H1 (cell line): Measurements from ENCODE around the gene SURF2. TPM values are rescaled to one million over a fixed set of nuclear protein-coding genes. Genes with fewer than 3 reads are reported as not detected.
A peak's percentile ranks its signal among the peaks of the same experiment; 100 is the strongest.

Experiments used
- CTCF ChIA-PET: fragments of 300-600 bp; sonication (Branson Sonifier 250); formaldehyde crosslinking; loops from one replicate; lab custom pipeline; 2021; ENCODE audit not compliant: partially characterized antibody; lab: Charles Lee
- POLR2A ChIA-PET: fragments of 300-600 bp; sonication (Branson Sonifier 250); formaldehyde crosslinking; loops from one replicate; lab custom pipeline; 2021; ENCODE audit warnings: inconsistent platforms; ENCODE audit not compliant: partially characterized antibody; lab: Charles Lee
- DNase-seq, 2 experiments: peaks; one replicate each; pipeline versions ENCODE4 v3.0.0 to v3.0.0-alpha.2; 2010 to 2022; ENCODE audit warnings: low spot score in 2 of 2, low read depth in 1 of 2, mixed read lengths in 1 of 2
- FAIRE-seq: peaks from 2 replicates; lab custom pipeline; 2011; peaks lifted over from hg19 to GRCh38; lab: Jason Lieb, UNC
- H2AFZ ChIP-seq: 2 replicates; pipeline ENCODE4 v1.8.1; 2012; ENCODE audit warnings: low read length, inconsistent platforms
- H2AK5ac ChIP-seq: 2 replicates; pipeline ENCODE4 v1.6.1; 2013; ENCODE audit warnings: low read depth, low read length
- H2BK120ac ChIP-seq: replicated peaks from 2 replicates; pipeline ENCODE3; 2013; ENCODE audit warnings: low read depth, low read length, inconsistent platforms
- H2BK12ac ChIP-seq: 2 replicates; pipeline ENCODE4 v1.6.1; 2013; ENCODE audit warnings: low read depth, low read length
- H2BK15ac ChIP-seq: 2 replicates; pipeline ENCODE4 v1.6.1; 2013; ENCODE audit warnings: low read length
- H2BK20ac ChIP-seq: 2 replicates; pipeline ENCODE4 v1.6.1; 2013; ENCODE audit warnings: low read length
- H2BK5ac ChIP-seq: 2 replicates; pipeline ENCODE4 v1.6.1; 2013; ENCODE audit warnings: low read depth, low read length
- H3K14ac ChIP-seq: 2 replicates; pipeline ENCODE4 v1.6.1; 2013; ENCODE audit warnings: inconsistent platforms; ENCODE audit not compliant: insufficient read length
- H3K18ac ChIP-seq: 2 replicates; pipeline ENCODE4 v1.6.1; 2013; ENCODE audit warnings: low read length; ENCODE audit errors: extremely low read depth
- H3K23ac ChIP-seq: 2 replicates; pipeline ENCODE4 v1.6.1; 2013; ENCODE audit warnings: inconsistent platforms; ENCODE audit not compliant: insufficient read length
- H3K23me2 ChIP-seq: 2 replicates; pipeline ENCODE4 v1.6.1; 2013; ENCODE audit warnings: low read depth, low read length
- H3K27ac ChIP-seq: 2 replicates; pipeline ENCODE4 v1.6.1; 2011; ENCODE audit warnings: low read depth, low read length, inconsistent platforms
- H3K27me3 ChIP-seq, 4 experiments: replicated peaks in 1 of 4; 1 replicate in 1 of 4; 2 replicates in 3 of 4; pipeline versions ENCODE4 v1.6.1 to v1.8.1; 2011 to 2013; ENCODE audit warnings: low read length in 3 of 4, mild to moderate bottlenecking in 3 of 4, inconsistent platforms in 2 of 4, mixed read lengths in 2 of 4, moderate library complexity in 1 of 4; ENCODE audit not compliant: control insufficient read depth in 3 of 4, insufficient read depth in 3 of 4; ENCODE audit errors: extremely low read depth in 1 of 4
- H3K36me3 ChIP-seq, 4 experiments: 2 replicates each; pipeline versions ENCODE4 v1.6.1 to v1.8.1; 2011 to 2013; ENCODE audit warnings: mild to moderate bottlenecking in 4 of 4, low read length in 3 of 4, moderate library complexity in 2 of 4, control low read depth in 1 of 4, inconsistent platforms in 1 of 4; ENCODE audit not compliant: insufficient read depth in 4 of 4, control insufficient read depth in 2 of 4
- H3K4ac ChIP-seq: replicated peaks from 2 replicates; pipeline ENCODE3; 2013; ENCODE audit warnings: low read length, low read depth, mixed read lengths, inconsistent platforms; ENCODE audit not compliant: insufficient read length
- H3K4me1 ChIP-seq, 4 experiments: replicated peaks in 1 of 4; 1 replicate in 1 of 4; 2 replicates in 3 of 4; pipeline versions ENCODE4 v1.6.1 to v1.8.1; 2011 to 2013; ENCODE audit warnings: low read length in 3 of 4, inconsistent platforms in 2 of 4, mixed read lengths in 1 of 4; ENCODE audit not compliant: insufficient read depth in 4 of 4, control insufficient read depth in 3 of 4
- H3K4me2 ChIP-seq, 2 experiments: 2 replicates each; pipeline versions ENCODE4 v1.6.1 to v1.8.1; 2011 to 2013; ENCODE audit warnings: low read depth in 2 of 2, low read length in 2 of 2, control low read depth in 1 of 2, inconsistent platforms in 1 of 2, mild to moderate bottlenecking in 1 of 2; ENCODE audit not compliant: insufficient read depth in 1 of 2
- H3K4me3 ChIP-seq, 4 experiments: fragments of 200-600, 300-600 bp in 1 of 4; sonication (generic), shearing (Covaris generic), sonication (Bioruptor Twin) in 1 of 4; 2 replicates each; pipeline versions ENCODE4 v1.5.1 to v1.8.1; 2011 to 2016; ENCODE audit warnings: low read length in 4 of 4, low read depth in 3 of 4, control low read depth in 2 of 4, inconsistent platforms in 2 of 4, mild to moderate bottlenecking in 2 of 4, mixed read lengths in 1 of 4, moderate library complexity in 1 of 4; ENCODE audit not compliant: insufficient read depth in 2 of 4; ENCODE audit errors: extremely low read depth in 1 of 4
- H3K56ac ChIP-seq: replicated peaks from 2 replicates; pipeline ENCODE3; 2013; ENCODE audit warnings: low read depth, mild to moderate bottlenecking, mixed read lengths, low read length, inconsistent platforms; ENCODE audit not compliant: insufficient read length
- H3K79me1 ChIP-seq: 2 replicates; pipeline ENCODE4 v1.6.1; 2013; ENCODE audit warnings: low read depth, low read length, control low read depth
- H3K79me2 ChIP-seq, 2 experiments: 2 replicates each; pipeline versions ENCODE4 v1.6.1 to v1.8.1; 2012 to 2013; ENCODE audit warnings: low read length in 2 of 2, mild to moderate bottlenecking in 2 of 2, inconsistent platforms in 1 of 2; ENCODE audit not compliant: insufficient read depth in 2 of 2, control insufficient read depth in 1 of 2
- H3K9ac ChIP-seq, 4 experiments: replicated peaks in 1 of 4; 1 replicate in 1 of 4; 2 replicates in 3 of 4; pipeline versions ENCODE4 v1.6.1 to v1.8.1; 2011 to 2013; ENCODE audit warnings: low read depth in 3 of 4, low read length in 3 of 4, control low read depth in 2 of 4, mild to moderate bottlenecking in 2 of 4, moderate library complexity in 2 of 4, inconsistent platforms in 1 of 4; ENCODE audit errors: extremely low read depth in 1 of 4
- H3K9me3 ChIP-seq, 2 experiments: 2 replicates each; pipeline versions ENCODE4 v1.6.1 to v1.8.1; 2012 to 2013; ENCODE audit warnings: mild to moderate bottlenecking in 2 of 2, moderate library complexity in 2 of 2, control low read depth in 1 of 2, inconsistent platforms in 1 of 2, low read depth in 1 of 2, low read length in 1 of 2, mixed read lengths in 1 of 2; ENCODE audit not compliant: insufficient read depth in 2 of 2
- H4K20me1 ChIP-seq, 2 experiments: replicated peaks in 1 of 2; 2 replicates each; pipeline versions ENCODE3 to v1.8.1; 2011 to 2013; ENCODE audit warnings: inconsistent platforms in 2 of 2, low read length in 2 of 2, mild to moderate bottlenecking in 1 of 2; ENCODE audit not compliant: insufficient read depth in 2 of 2, control insufficient read depth in 1 of 2
- H4K5ac ChIP-seq: 2 replicates; pipeline ENCODE4 v1.6.1; 2013; ENCODE audit warnings: low read length, low read depth, mixed read lengths, inconsistent platforms; ENCODE audit not compliant: insufficient read length
- H4K8ac ChIP-seq: 2 replicates; pipeline ENCODE4 v1.8.0; 2013; ENCODE audit warnings: mild to moderate bottlenecking, moderate library complexity, low read length, inconsistent platforms; ENCODE audit not compliant: insufficient read depth; ENCODE audit errors: extremely low read depth
- H4K91ac ChIP-seq: replicated peaks from 2 replicates; pipeline ENCODE3; 2013; ENCODE audit warnings: low read length, mixed read lengths, inconsistent platforms; ENCODE audit not compliant: insufficient read length
- EGR1 ChIP-seq: IDR thresholded peaks from 2 replicates; pipeline ENCODE4 v1.6.1; 2011; ENCODE audit warnings: low read depth, low read length, borderline replicate concordance
- POLR2AphosphoS5 ChIP-seq: IDR thresholded peaks from 2 replicates; pipeline ENCODE4 v1.6.1; 2011; ENCODE audit warnings: low read depth, low read length
- WGBS, 2 experiments: shearing (Covaris generic) in 1 of 2; methylation state at CpG; one replicate each; pipeline versions ENCODE4 v1.1.6 to v1.1.7; 2013 to 2015; ENCODE audit warnings: low lambda C conversion rate in 2 of 2, mixed read lengths in 2 of 2, inconsistent platforms in 1 of 2, low coverage in 1 of 2, missing lambda C conversion rate in 1 of 2; ENCODE audit not compliant: insufficient replicate concordance in 2 of 2, insufficient coverage in 1 of 2, insufficient read length in 1 of 2; ENCODE audit errors: extremely low coverage in 1 of 2, missing lambda C conversion rate in 1 of 2; 5-methylcytosine and 5-hydroxymethylcytosine counted together
- polyA plus RNA-seq, 7 experiments: library from polyadenylated mRNA; depleted of rRNA in 3 of 7; stranded (reverse) in 5 of 7; unstranded in 2 of 7; fragments of >200 nt in 5 of 7; fragments of 200-250 nt in 2 of 7; gene quantifications; 1 replicate in 5 of 7; 2 replicates in 1 of 7; 4 replicates in 1 of 7; pipeline versions ENCODE4 v1.2.1 to v1.2.3, GENCODE V29; 2011 to 2013; ENCODE audit warnings: missing spikeins in 2 of 7, mixed read lengths in 2 of 7
- total RNA-seq: library from RNA; stranded (reverse); fragmentation: NEBNext Ultra II Directional; extraction: Animal tissue kit (Norgen Biotek cat#: 25700); gene quantifications from 2 replicates; pipeline ENCODE4 v1.2.1, GENCODE V29; 2021

The SURF2 gene
- total and polyA plus RNA-seq, 2 of the 8 experiments (the other 6 are each of a cell fraction or from before 2014, with no cell fraction given) = 36.6 to 37.7 TPM

DNA sequence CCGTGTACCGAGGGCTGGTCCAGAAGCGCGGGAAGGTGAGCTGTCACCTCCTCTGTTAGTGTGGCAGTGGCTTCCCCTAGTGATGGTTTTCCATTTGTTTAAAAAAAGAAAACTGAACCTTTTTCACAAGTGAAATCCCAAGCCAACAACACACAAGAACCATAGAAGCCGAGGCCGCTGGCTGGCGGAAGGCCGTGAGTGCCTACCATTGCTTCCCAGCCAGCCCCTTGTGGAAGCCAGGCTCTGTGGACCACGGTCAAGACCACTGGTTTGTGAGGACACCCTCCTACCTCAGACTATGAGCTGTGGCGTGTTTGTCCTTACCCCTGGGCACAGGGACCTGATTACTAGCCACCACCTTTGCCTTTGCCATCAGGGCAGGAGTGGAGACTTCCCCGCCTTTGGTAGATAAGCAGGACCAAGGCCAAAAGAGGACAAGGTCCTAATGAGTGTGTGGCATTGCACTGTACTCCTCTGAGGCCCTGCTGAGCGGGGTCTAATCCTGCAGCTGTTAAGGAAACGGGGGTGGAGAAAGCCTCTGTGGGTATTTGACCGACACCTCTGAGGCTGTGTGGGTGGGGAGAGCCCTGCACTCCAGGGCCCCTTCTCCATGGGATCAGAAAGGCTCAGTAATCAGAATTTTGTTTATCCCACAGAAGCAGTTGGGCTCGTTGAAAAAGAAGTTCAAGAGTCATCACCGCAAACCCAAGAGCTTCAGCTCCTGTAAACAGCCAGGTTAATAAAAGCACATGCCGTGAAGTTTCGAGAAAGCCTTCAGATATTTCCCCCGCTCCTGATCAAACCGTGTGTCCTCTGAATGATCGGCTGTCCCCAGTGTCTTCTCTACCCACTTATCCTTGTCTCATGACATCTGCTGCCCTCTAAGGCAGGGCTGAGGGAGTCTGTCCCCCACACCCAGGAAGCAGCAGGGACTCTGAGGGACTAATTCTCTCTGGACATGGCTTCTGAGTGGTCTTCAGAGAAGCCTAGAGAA is 4.3 kb downstream of the SURF2 start:
- no peak overlapping the region for H3K27ac ChIP-seq
- FAIRE-seq (no peak), DNase-seq (no peak)
- H2BK12ac ChIP-seq = no peak overlapping the region
- 91% methylated on average over 21 of the region's 21 CpGs; no CpG with 5 or more reads in 1 of the 2 experiments for WGBS, 2 experiments
- no peak overlapping the region for H3K4me3 ChIP-seq
- H3K4me1 ChIP-seq = peaks cover 0 to 8% (median 3%) of the 10 kb centered on the region in 4 experiments; a peak in 4 of 7 replicates
- H3K9ac ChIP-seq = no peak overlapping the region
- no peak overlapping the region for H3K56ac ChIP-seq
- no peaks in the 10 kb centered on the region for H3K9me3 ChIP-seq
- no peak overlapping the region for H2BK20ac ChIP-seq
- no peak overlapping the region for H3K23ac ChIP-seq
- no peak overlapping the region for H3K18ac ChIP-seq
- H4K5ac ChIP-seq = no peak overlapping the region
- H3K36me3 ChIP-seq = peaks cover 10 to 49% (median 37%) of the 10 kb centered on the region in 4 experiments
- CTCF ChIA-PET = interaction anchor here (0.8 to 8.2 kb wide), 13 partner anchors 10 to 174 kb away, joined by 3 to 90 read pairs (median 9); partner anchors contain the start of genes ADAMTS13 and STKLD1
- no peak overlapping the region for H3K4me2 ChIP-seq
- peaks cover 18 to 19% of the 10 kb centered on the region in 2 experiments for H4K20me1 ChIP-seq
- no peak overlapping the region for H2BK120ac ChIP-seq
- H3K79me2 ChIP-seq = peaks cover 0 to 16% of the 10 kb centered on the region in 2 experiments; a peak in 2 of 4 replicates
- H2BK15ac ChIP-seq = no peak overlapping the region
- H2AFZ ChIP-seq = no peak overlapping the region
- no peak overlapping the region for H2BK5ac ChIP-seq
- H3K14ac ChIP-seq = no peak overlapping the region
- TF ChIP-seq POLR2AphosphoS5 (peak; percentile 20; the same call in 1 of the 2 replicates), EGR1 (no peak)
- TF ChIP-seq, all 59 proteins: peak for 1
- POLR2A ChIA-PET = interaction anchor here (1.0 to 16.1 kb wide), 3 partner anchors 11 to 78 kb away, joined by 3 to 461 read pairs (median 303); partner anchors contain the start of genes MED22, RPL7A, STKLD1 and SURF4
- Histone ChIP-seq H4K8ac (no peak overlapping the region), H4K91ac (no peak overlapping the region), H3K4ac (no peak overlapping the region), H3K79me1 (peaks cover 2% of the 10 kb centered on the region; the same call in 1 of the 2 replicates), H3K23me2 (peaks cover 2% of the 10 kb centered on the region; the same call in 1 of the 2 replicates), H2AK5ac (no peak overlapping the region), H3K27me3 (no peaks in the 10 kb centered on the region)
